Right hindlimb (tissue), 1 donor: ENCODE measurements around the gene TFCP2L1.
A peak's percentile ranks its signal among the peaks of the same experiment; 100 is the strongest.
"Not testable (repeated sequence)": the region's sequence is repeated elsewhere in the genome, so short reads cannot be mapped to it uniquely, and the experiment has no call there.

Experiments
- DNase-seq: peaks from one replicate; pipeline ENCODE4 v3.0.0-alpha.2; 2018

TFCP2L1 gene

DNA sequence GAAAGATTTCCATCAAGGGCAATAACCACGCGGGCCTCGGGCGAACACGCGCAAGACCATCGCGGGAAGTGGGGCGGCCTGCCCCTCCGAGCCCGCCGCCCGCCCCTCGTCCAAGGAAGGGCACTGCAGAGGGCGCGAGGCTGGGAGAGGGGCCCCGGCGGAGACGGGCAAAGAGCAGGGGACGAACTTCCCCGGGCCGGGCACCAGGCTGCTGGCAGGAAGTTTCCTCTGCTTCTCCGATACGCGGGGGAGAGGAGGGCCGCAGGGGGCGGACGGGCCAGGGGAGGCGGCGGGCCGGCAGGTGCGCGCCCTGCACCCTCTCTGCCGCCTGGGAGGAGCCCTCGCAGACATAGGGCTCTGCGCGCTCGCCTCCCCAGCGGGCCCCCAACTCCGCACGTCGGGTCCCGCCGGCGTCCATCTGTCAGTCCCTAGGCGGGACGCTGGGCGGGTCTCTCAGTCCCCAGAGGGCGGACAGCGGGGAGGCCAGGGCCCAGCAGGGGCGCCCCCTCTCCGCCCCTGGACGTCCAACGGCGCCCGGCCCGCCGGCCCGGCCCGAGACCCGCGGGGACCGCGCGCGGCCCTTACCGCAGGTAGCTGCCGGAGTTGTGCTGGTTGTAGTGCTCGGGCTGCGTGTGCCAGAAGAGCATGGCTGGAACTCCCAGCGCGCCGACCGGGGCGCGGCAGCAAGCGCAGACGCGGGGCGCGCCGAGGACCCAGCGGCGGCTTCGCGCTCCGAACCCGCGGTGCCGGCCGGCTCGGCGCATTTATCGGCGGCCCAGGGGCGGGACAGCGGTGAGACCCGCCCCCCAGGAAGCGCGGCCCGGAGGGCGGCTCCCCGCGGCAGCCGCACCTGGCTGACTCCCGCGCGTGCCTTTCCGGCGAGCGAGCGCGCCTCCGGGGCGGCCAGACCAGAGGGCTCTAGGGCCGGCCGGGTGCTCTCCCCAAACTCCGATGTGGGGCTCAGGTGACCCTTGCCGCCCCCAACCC lies at the start of gene TFCP2L1:
TFCP2L1 (minus strand) TSS at position 740 of the 987 bp plus-strand sequence; CDS start at position 647, 93 bp downstream.
- no peak for DNase-seq

DNA sequence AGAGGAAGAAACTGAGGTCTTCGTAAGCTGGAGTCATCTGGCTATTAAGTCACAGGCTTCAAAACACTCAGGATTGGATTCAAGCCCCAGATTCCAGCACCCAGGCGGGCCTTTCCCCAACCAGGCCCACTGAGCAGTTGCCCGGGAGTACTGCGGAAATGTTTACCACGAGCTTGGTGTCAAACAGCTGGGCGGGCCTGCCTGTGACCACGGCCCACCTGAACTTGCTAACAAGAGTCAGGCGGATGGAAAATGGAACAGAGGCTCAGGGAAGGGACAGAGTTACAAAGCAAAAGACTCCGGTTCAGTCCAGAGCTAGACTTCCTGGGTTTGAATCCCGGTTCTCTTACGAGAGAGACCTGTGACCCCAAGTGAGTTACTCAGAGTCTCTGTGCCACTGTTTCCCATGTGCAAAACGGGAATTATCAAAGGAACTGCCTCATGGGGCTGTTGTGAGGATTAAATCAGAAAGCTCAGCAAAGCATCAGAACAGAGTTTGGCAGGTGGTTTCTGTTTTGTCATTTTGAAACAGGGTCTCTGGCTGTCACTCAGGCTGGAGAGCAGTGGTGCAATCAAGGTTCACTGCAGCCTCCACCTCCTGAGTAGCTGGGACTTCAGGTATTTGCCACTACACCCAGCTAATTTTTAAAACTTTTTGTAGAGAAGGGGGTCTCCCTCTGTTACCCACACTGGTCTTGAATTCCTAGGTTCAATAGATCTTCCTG lies 49.0 kb upstream of the TFCP2L1 start:
- no peak for DNase-seq

DNA sequence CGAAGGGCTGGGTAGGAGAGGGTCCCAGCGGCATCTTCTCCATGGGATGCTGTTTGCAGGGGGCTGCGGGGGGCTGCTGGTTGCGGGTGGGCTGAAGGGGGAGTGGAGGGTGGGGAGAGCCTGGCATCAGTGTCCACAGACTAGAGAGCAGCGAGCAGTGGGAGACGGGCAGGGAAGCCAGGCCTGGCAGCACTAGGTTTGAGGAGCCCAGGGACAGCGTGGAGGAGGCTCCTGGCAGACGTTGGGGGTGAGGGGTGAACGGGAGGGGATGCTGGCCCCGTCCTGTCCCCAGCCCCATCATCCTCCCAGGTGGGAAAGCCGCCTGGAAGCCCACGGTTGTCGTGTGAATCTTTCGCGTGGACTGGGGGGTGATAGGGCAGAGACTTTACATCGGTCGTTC lies 48.2 kb upstream of the TFCP2L1 start:
- no peak for DNase-seq

DNA sequence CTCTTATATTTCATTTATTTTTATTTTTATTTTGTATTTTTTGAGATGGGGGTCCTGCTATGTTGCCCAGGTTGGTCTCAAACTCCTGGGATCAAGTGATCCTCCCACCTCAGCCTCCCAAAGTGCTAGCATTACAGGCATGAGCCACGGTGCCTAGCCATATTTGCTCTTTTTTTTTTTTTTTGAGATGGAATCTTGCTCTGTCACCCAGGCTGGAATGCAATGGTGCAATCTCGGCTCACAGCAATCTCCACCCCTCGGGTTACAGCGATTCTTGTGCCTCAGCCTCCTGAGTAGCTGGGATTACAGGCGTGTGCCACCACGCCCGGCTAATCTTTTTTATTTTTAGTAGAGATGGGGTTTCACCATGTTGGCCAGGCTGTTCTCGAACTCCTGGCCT lies 46.3 kb upstream of the TFCP2L1 start:
- not testable (repeated sequence) for DNase-seq

GRCh38 chr2:121330921-121331320 lies 45.9 kb upstream of the TFCP2L1 start:
- no peak for DNase-seq

DNA sequence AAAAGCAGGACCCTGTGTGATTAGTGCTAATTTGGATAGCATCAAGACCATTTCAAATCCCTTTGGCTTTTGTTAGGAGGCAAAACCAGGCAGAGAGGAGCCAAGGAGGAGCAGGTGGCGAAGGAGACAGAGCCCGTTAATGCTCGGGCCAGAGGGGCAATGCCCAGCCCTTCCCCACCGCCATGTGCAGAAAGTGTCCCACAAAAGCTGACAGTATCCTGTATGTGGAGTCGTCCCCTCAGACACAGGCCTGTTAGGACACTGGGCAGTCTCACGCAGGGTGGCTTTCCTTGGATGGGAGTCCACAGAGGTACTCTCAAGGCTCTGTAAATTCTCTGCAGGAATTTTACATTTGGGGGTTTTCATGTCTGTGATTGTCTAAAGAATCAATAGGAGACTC lies 44.8 kb upstream of the TFCP2L1 start:
- no peak for DNase-seq

- no peak for DNase-seq
Measured at GRCh38 chr2:121326628-121327027, 41.6 kb upstream of the TFCP2L1 start.

GRCh38 chr2:121324601-121325000 lies 39.6 kb upstream of the TFCP2L1 start:
- DNase-seq = no peak

DNA sequence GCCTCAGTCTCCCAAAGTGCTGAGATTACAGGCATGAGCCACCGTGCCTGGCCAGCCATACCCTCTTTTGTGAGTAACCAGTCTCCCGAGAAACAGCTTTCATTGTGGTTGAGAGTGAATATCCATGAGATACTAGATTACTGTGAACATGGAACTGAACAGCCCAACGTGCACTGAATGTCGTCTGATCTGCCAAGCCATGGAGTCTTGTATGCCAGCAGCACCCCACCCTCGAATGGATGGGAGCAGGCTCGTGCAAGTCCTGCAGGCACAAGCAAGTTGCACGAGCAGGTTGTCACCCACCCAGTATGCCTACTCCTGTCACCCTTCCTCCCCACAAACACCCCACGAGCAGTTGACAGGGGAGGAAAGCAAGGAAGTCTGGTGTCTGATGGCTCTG lies 36.5 kb upstream of the TFCP2L1 start:
- DNase-seq = no peak

DNA sequence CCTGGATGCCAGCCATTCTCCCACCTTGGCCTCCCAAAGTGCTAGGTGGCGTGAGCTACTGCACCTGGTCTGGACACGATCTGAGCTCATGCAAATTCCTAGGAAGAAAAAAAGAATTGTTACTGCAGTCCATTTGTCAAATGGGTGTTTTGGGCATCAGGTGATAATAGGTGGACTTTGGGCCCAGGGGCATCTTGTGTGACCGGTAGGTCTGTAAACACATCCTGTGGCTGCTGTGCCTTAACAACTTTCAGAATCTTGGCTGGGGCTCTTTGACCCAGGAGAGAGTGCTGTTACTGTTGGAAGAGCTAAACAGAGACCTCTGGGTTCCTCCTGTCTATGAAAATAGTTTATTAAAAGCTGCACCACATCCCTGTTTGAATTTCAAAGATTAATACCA lies 34.9 kb upstream of the TFCP2L1 start:
- DNase-seq = no peak

DNA sequence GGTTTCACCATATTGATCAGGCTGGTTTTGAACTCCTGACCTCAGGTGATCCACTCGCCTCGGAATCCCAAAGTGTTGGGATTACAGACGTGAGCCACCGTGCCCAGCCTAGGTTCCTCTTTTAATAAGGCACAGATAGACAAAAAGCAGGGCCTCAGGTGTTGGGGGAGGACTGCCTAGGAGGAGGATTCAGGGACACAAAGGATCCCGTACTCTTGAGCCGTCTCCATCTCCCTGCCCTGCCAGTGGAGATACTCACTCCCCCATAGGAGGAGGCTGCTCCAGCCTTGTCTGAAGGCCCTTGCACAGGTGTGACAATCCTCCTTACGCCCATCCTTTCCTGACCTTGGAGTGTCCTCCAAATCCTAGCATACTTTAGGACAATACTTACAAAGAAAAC lies 32.0 kb upstream of the TFCP2L1 start:
- no peak for DNase-seq

DNA sequence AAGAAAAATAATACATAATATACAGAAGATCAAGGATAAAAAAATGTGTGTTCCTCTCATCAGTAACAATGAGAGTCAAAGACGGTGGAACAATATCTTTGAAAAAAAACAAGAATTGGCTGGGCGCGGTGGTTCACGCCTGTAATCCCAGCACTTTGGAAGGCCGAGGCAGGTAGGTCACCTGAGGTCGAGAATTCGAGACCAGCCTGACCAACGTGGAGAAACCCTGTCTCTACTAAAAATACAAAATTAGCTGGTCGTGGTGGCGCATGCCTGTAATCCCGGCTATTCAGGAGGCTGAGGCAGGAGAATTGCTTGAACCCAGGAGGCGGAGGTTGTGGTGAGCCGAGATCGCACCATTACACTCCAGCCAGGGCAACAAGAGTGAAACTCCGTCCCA lies 28.7 kb upstream of the TFCP2L1 start:
- not testable (repeated sequence) for DNase-seq

DNA sequence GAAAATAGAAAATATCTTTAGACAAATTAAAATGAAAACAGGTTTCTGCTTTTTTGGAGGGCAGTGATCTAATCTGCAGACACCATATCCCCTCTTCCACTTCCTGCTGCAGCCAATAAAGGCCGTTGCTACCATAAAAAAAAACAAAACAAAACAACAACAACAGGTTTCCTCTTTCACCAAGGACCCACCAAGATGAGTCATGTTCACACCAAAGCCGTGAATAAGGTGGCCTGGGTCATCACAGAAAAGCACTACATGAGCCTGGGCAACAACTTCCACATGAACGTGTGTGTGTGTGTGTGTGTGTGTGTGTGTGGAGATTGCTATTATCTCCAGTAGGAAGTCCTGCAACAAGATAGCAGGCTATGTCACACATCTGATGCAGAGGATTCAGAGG lies 24.8 kb upstream of the TFCP2L1 start:
- DNase-seq = no peak

DNA sequence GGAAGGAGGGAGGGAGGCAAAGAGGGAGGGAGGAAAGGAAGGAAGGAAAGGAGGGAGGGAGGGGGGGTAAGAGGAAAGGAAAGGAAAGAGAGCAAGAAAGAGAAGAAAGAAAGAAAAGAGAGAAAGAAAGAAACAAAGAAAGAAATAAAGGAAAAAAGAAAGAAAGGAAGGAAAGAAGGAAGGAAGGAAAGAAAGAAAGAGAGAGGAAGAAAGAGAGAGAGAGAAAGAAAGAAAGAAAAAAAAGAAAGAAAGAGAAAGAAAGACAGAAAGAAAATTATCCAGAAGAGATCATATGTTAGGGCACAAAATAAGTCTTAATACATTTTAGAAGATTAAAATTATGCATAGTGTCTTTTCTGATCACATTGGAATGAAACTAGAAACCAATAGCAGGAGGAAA lies 24.3 kb upstream of the TFCP2L1 start:
- DNase-seq = no peak

DNA sequence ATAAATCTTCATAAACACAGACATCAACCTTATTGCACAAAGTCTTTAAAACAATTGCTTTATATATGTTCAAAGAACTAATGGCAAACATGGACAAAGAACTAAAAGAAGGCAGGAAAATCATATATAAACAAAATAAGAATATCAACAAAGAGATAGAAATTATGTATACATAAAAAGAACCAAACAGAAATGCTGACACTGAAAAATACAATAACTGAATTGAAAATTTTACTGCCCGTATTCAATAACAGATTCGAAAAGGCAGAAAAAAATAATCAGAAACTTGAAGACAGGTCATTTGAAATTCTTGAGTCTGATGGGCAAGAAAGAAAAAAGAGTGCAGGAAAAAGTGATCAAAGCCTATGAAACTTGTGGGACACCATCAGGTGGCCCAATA lies 22.0 kb upstream of the TFCP2L1 start:
- DNase-seq = no peak

DNA sequence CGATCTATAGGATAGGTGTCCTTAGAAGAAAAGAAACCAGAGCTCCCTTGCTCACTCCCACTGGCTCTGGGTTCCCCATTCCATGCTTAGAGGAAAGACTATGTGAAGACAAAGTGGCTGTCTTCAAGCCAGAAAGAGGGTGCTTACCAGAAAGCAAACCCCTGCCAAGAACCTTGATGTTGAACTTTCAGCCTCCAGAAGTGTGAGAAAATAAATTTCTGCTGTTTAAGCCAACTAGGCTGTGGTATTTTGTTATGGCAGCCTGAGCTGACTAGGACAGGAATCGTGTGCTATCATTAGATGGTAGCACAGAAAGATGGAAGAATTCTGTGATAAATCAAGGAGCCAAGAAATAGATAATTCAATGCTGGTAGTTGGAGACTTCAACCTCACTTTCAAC lies 19.9 kb upstream of the TFCP2L1 start:
- no peak for DNase-seq

DNA sequence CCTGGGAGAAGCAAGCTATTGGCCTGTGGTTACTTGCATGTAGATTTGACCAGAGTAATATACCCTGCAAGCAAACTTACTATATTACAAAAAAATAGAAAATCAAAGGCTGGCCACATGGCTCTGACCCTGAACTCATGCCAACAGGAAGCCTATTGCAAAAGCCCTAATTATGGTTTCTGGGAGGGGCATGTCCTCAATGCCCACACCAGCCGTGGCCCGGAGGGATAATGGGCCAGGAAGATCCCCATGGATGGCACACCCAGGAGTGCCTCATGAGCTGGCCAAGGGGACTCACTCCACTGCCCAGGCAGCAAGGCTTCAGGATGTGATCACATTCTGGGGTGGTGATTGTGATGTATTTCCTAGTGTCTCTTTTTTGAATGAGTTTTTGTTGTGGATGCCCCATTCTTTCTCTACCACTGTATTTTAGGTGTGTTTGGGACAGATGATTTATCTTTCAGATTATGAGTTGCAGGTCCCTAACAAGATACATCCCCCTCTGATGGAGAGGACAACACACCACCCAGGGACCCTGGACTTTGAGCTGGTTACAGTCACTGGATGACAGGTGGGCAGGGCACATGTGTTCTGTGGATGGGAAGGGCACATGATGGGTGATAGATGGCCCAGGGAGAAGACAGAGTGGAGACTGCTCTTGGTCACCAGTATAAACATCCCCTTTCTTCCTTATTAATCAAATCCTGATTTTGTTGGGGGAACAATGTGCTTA lies 18.7 kb upstream of the TFCP2L1 start:
- DNase-seq = peak; percentile 40

DNA sequence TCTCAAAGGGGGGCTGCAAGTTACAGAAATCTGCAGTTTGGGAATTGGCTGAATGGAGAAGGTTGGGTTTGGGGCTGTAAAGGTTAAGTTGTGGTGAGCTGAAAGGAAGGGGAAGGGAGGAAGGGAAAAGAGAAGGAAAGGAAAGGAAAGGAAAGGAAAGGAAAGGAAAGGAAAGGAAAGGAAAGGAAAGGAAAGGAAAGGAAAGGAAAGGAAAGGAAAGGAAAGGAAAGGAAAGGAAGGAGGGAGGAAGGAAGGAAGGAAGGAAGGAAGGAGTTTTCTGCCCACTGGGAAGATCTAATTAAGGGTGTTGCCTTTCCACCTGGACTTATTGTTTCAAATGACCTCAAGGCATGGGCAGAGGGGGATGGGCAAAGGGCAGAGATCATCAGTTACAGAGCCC lies 16.2 kb upstream of the TFCP2L1 start:
- DNase-seq = not testable (repeated sequence)

DNA sequence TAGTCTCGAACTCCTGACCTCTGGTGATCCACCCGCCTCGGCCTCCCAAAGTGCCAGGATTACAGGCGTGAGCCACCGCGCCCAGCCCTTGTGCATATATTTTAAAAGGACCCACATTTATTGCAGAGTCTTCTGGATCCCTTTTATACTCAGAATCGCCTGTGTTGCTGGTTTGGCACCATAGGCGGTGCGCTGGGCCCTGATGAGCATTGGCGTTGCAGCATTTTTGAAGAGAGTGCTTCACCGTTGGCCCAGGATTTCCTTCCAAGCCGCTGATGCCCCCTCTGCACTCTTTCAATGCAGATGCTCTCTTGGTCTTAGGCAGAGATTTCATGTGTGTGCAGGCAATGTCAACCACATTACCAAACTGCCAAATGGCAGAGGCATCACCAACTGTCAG lies 13.5 kb upstream of the TFCP2L1 start:
- no peak for DNase-seq

- not testable (repeated sequence) for DNase-seq
Measured at GRCh38 chr2:121297866-121298265, 12.9 kb upstream of the TFCP2L1 start.

- DNase-seq = peak; percentile 39
Measured at GRCh38 chr2:121297217-121297830, 12.3 kb upstream of the TFCP2L1 start.

GRCh38 chr2:121295911-121296650 lies 11.1 kb upstream of the TFCP2L1 start:
- DNase-seq = no peak
